Stimulated activated CD8-positive, alpha-beta memory T cell treated with anti-CD3 and anti-CD28 coated beads, Interleukin-7, amount 100 ng/mL, for 1 hour (primary cell): Measurements from ENCODE around the gene PLXNA4.
A peak's percentile ranks its signal among the peaks of the same experiment; 100 is the strongest.

ENCODE experiments used
- DNase-seq, 2 donors: peaks; one replicate each; pipeline ENCODE4 v3.0.0-alpha.2; 2020; ENCODE audit warnings: low read depth in 2 of 2

PLXNA4 gene

GRCh38 chr7:132588596-132588995, 12.3 kb upstream of the PLXNA4 start:
- DNase-seq = no peak

GRCh38 chr7:132584796-132585494, 8.7 kb upstream of the PLXNA4 start:
- DNase-seq = no peak

GRCh38 chr7:132581431-132581830, 5.2 kb upstream of the PLXNA4 start:
- no peak for DNase-seq

GRCh38 chr7:132580717-132581285, 4.5 kb upstream of the PLXNA4 start:
- DNase-seq = peak; percentile 32 to 43

GRCh38 chr7:132580277-132580676, 4.0 kb upstream of the PLXNA4 start:
- no peak for DNase-seq

- DNase-seq = no peak
These were observed 3.1 kb upstream of the PLXNA4 start for GRCh38 chr7:132579260-132579899.

- DNase-seq = no peak
These were observed 2.6 kb upstream of the PLXNA4 start for GRCh38 chr7:132578826-132579225.

GRCh38 chr7:132578050-132578370, 1.7 kb upstream of the PLXNA4 start:
- no peak for DNase-seq

GRCh38 chr7:132577206-132578049, 1.2 kb upstream of the PLXNA4 start:
- no peak for DNase-seq

- no peak for DNase-seq
These were observed 433 bp upstream of the PLXNA4 start for GRCh38 chr7:132576721-132577085.

GRCh38 chr7:132575419-132575981, 770 bp downstream of the PLXNA4 start:
- no peak for DNase-seq

- DNase-seq = no peak
These were observed 2.0 kb downstream of the PLXNA4 start for GRCh38 chr7:132574223-132574622.

- no peak for DNase-seq
These were observed 2.9 kb downstream of the PLXNA4 start for GRCh38 chr7:132573251-132573955.

- DNase-seq = no peak
These were observed 3.7 kb downstream of the PLXNA4 start for GRCh38 chr7:132572526-132572925.

- no peak for DNase-seq
These were observed 4.3 kb downstream of the PLXNA4 start for GRCh38 chr7:132571970-132572369.

GRCh38 chr7:132569884-132570614, 6.2 kb downstream of the PLXNA4 start:
- no peak for DNase-seq

- no peak for DNase-seq
These were observed 7.3 kb downstream of the PLXNA4 start for GRCh38 chr7:132568962-132569361.

- no peak for DNase-seq
These were observed 10.4 kb downstream of the PLXNA4 start for GRCh38 chr7:132565885-132566284.

- DNase-seq = no peak
These were observed 10.8 kb downstream of the PLXNA4 start for GRCh38 chr7:132565441-132565840.

- no peak for DNase-seq
These were observed 11.4 kb downstream of the PLXNA4 start for GRCh38 chr7:132564849-132565248.

GRCh38 chr7:132564090-132564489, 12.2 kb downstream of the PLXNA4 start:
- no peak for DNase-seq
